GM21360 (cell line): ENCODE measurements around the gene PRCD.
"Not testable (repeated sequence)": the region's sequence is repeated elsewhere in the genome, so short reads cannot be mapped to it uniquely, and the experiment has no call there.

Source experiments
- ATAC-seq: cut with Tn5 transposase; IDR thresholded peaks from one replicate; pipeline ENCODE4 v1.9.1; 2021; ENCODE audit warnings: mild to moderate bottlenecking, moderate library complexity; ENCODE audit not compliant: unreplicated experiment

The PRCD gene

GRCh38 chr17:76551685-76552084, 11.8 kb downstream of the PRCD start:
- no peak for ATAC-seq

- no peak for ATAC-seq
Observed at GRCh38 chr17:76553178-76553908, 13.5 kb downstream of the PRCD start.

GRCh38 chr17:76554131-76554530, 14.3 kb downstream of the PRCD start:
- ATAC-seq = no peak

- ATAC-seq = no peak
Observed at GRCh38 chr17:76556765-76557367, 17.0 kb downstream of the PRCD start.

- ATAC-seq = peak; percentile 78
Observed at GRCh38 chr17:76557368-76558197, 17.7 kb downstream of the PRCD start.

- no peak for ATAC-seq
Observed at GRCh38 chr17:76558198-76559095, 18.6 kb downstream of the PRCD start.

GRCh38 chr17:76559460-76559859, 19.6 kb downstream of the PRCD start:
- ATAC-seq = not testable (repeated sequence)

GRCh38 chr17:76560036-76560876, 20.4 kb downstream of the PRCD start:
- ATAC-seq = no peak

GRCh38 chr17:76560877-76561221, 21.0 kb downstream of the PRCD start:
- ATAC-seq = no peak

GRCh38 chr17:76561332-76561731, 21.5 kb downstream of the PRCD start:
- no peak for ATAC-seq

- ATAC-seq = no peak
Observed at GRCh38 chr17:76561799-76562268, 22.0 kb downstream of the PRCD start.

- ATAC-seq = no peak
Observed at GRCh38 chr17:76562734-76563148, 22.9 kb downstream of the PRCD start.

GRCh38 chr17:76563359-76563758, 23.5 kb downstream of the PRCD start:
- ATAC-seq = not testable (repeated sequence)

- not testable (repeated sequence) for ATAC-seq
Observed at GRCh38 chr17:76564991-76565727, 25.3 kb downstream of the PRCD start.

- ATAC-seq = no peak
Observed at GRCh38 chr17:76565728-76566612, 26.1 kb downstream of the PRCD start.

- no peak for ATAC-seq
Observed at GRCh38 chr17:76566613-76566943, 26.7 kb downstream of the PRCD start.

GRCh38 chr17:76566988-76567431, 27.2 kb downstream of the PRCD start:
- ATAC-seq = no peak
